ENCODE data around the gene CYB561D1. TPM values are rescaled to one million over a fixed set of nuclear protein-coding genes. Genes with fewer than 3 reads are reported as not detected.

Gene CYB561D1, protein sequence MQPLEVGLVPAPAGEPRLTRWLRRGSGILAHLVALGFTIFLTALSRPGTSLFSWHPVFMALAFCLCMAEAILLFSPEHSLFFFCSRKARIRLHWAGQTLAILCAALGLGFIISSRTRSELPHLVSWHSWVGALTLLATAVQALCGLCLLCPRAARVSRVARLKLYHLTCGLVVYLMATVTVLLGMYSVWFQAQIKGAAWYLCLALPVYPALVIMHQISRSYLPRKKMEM
- 16.8 and 17.3 TPM in 2 replicates for total RNA-seq (2013; cell fraction: nucleolus; rRNA removed)
- total RNA-seq (2014; rRNA removed), result 3.3 TPM in 2 replicates
- 2.5 and 3.2 TPM in 2 replicates for total RNA-seq (2014; rRNA removed; fragmentation: Illumina TruSeq; extraction: Trizol)
- 5.9 and 6.2 TPM in 2 replicates for total RNA-seq (2021)
- polyA plus RNA-seq (2011; ENCODE audit: low read depth), result 4.9 TPM
- polyA plus RNA-seq (2011; rRNA removed), result 7.5 and 9.0 TPM in 2 replicates
- 10.0 and 13.9 TPM in 2 replicates for polyA plus RNA-seq (2011; cell fraction: cytosol; rRNA removed)
- 12.1 and 15.3 TPM in 2 replicates for polyA plus RNA-seq (2011; cell fraction: nucleus; rRNA removed)
- polyA plus RNA-seq (2012), result 6.4 and 8.0 TPM in 2 replicates
- 3.4 and 3.7 TPM in 2 replicates for polyA plus RNA-seq (2014; fragmentation: Illumina TruSeq; extraction: Trizol)
- polyA plus RNA-seq (2014; fragmentation: Nextera tagmentation; extraction: Ambion mirVana), result 1 to 10 TPM in 1 of 2 experiments, under 1 TPM in 1; 0.68 to 1.0 TPM
- 5.0 and 5.5 TPM in 2 replicates for polyA plus RNA-seq (2014; rRNA removed)
- 1 to 10 TPM; 3.2 to 3.3 TPM for polyA plus RNA-seq (2016; fragmentation: Nextera tagmentation; extraction: Ambion mirVana)
- 8.9 and 15.8 TPM in 2 replicates for polyA minus RNA-seq (2011; rRNA and poly(A)+ RNA removed)
- 2.7 and 4.0 TPM in 2 replicates for polyA minus RNA-seq (2011; cell fraction: cytosol; rRNA and poly(A)+ RNA removed)
- polyA minus RNA-seq (2011; cell fraction: nucleus; rRNA and poly(A)+ RNA removed), result 6.9 and 12.7 TPM in 2 replicates
- percentile 81 among the genes with signal in this experiment for Bru-seq, nascent RNA
- BruChase-seq, experiment 1, labeled RNA remaining after a 6-hour chase, result percentile 73 among the genes with signal in this experiment
- percentile 80 among the genes with signal in this experiment for BruChase-seq, experiment 2, labeled RNA remaining after a 2-hour chase
- long read RNA-seq, experiment 1, result 0 reads
- long read RNA-seq, experiment 2, full-length matches to known transcripts, result 2 of 3 reads
- long read RNA-seq, experiment 2, partial matches to known transcripts, result 0 of 3 reads
- long read RNA-seq, experiment 2, other reads (novel, unspliced or antisense), result 1 of 3 reads

DNA sequence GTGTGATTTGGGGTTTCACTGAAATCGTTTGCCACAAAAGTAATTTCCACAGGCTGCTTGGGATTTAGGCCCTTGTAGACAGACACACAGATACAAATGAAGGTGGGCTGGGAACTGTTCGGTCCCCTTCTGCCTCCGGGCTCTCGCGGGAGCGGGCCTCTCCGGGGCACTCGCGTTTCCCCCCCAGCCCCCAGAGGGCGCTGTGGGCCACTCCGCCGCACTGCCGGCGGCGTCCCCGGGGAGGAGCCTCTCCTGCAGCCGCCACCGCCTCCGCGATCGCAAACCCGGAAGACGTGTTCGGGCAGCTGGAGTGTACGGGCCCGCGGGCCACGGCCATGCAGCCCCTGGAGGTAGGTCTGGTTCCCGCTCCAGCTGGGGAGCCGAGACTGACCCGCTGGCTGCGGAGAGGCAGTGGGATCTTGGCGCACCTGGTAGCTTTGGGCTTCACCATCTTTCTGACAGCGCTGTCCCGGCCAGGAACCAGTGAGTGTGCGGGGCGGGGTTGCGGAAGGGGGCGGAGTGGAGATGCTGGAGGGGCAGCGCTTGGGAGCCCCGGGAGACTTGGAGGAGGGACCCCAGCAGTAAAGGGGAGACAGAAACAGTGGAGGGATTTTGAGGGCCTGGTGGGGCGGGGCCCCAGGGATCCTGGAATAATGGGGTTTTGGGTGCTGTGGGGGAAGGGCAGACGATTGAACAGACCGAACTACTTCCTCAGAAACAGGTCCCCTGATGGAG, at the start of gene CYB561D1:
TSS of gene CYB561D1 (plus strand) at position 290 of the 735 bp plus-strand sequence. CDS start at position 336, 46 bp downstream.
- no TSS peak for BruUV-seq (replicated peaks)
- FAIRE-seq, result peak; percentile 81
- TF ChIP-seq HDAC6 (IDR thresholded peaks at IDR 0.05; ENCODE audit: unreplicated experiment), result no peak
- TF ChIP-seq CBFB (IDR thresholded peaks at IDR 0.05; ENCODE audit: low read depth), result no peak
- TF ChIP-seq MTA2 (IDR thresholded peaks at IDR 0.05; ENCODE audit: low read depth), result no peak
- TF ChIP-seq, protein P1, sequence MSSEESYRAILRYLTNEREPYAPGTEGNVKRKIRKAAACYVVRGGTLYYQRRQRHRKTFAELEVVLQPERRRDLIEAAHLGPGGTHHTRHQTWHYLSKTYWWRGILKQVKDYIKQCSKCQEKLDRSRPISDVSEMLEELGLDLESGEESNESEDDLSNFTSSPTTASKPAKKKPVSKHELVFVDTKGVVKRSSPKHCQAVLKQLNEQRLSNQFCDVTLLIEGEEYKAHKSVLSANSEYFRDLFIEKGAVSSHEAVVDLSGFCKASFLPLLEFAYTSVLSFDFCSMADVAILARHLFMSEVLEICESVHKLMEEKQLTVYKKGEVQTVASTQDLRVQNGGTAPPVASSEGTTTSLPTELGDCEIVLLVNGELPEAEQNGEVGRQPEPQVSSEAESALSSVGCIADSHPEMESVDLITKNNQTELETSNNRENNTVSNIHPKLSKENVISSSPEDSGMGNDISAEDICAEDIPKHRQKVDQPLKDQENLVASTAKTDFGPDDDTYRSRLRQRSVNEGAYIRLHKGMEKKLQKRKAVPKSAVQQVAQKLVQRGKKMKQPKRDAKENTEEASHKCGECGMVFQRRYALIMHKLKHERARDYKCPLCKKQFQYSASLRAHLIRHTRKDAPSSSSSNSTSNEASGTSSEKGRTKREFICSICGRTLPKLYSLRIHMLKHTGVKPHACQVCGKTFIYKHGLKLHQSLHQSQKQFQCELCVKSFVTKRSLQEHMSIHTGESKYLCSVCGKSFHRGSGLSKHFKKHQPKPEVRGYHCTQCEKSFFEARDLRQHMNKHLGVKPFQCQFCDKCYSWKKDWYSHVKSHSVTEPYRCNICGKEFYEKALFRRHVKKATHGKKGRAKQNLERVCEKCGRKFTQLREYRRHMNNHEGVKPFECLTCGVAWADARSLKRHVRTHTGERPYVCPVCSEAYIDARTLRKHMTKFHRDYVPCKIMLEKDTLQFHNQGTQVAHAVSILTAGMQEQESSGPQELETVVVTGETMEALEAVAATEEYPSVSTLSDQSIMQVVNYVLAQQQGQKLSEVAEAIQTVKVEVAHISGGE (CRISPR knock-in tag; IDR thresholded peaks at IDR 0.05), result no peak
- peak; percentile 65; the same call in 1 of the 2 replicates for TF ChIP-seq PAX5 (IDR thresholded peaks at IDR 0.05; ENCODE audit: borderline replicate concordance, low read depth, low read length)
- TF ChIP-seq ZBTB33 (IDR thresholded peaks at IDR 0.05), result no peak
- no peak for TF ChIP-seq SKIL (IDR thresholded peaks at IDR 0.05; ENCODE audit: low read depth, poor library complexity, severe bottlenecking)
- no peak for TF ChIP-seq CEBPB (IDR thresholded peaks at IDR 0.05; ENCODE audit: borderline replicate concordance in 1 of 2, low read depth in 2 of 2, low read length in 2 of 2)

More for the DNA sequence above, at the start of gene CYB561D1:
- peaks cover 4% of the 10 kb centered on the region for H3K4me1 ChIP-seq (ENCODE audit: control insufficient read depth, insufficient read depth, low read length)
- no peaks in the 10 kb centered on the region for H3K9me3 ChIP-seq (replicated peaks; ENCODE audit: control insufficient read depth, insufficient read depth, low read length)
- DNase-seq (ENCODE audit: low read depth, low spot score) (peak; percentile 55), ATAC-seq (peak; percentile 94)
- H3K9ac ChIP-seq (ENCODE audit: control insufficient read depth, insufficient read depth, low read length), result peak within 1 kb of the TSS; percentile 77
- peaks cover 8 to 9% of the 10 kb centered on the region in 2 experiments; a peak in 3 of 4 replicates for H3K36me3 ChIP-seq (ENCODE audit: control insufficient read depth in 2 of 2, insufficient read depth in 2 of 2, low read length in 1 of 2)
- POLR2A ChIA-PET, result interaction anchor here (0.9 to 2.5 kb wide), 6 partner anchors 9 to 66 kb away, joined by 3 to 17 read pairs (median 5); no protein-coding TSS in a partner anchor
- in situ Hi-C loops (cut with MboI), result loop anchor here (5.0 kb wide), 1 partner anchor 38 kb away; no protein-coding TSS in a partner anchor
- peak within 1 kb of the TSS; percentile 99 for H2AFZ ChIP-seq (ENCODE audit: control insufficient read depth, low read depth, low read length)
- intact Hi-C loops (cut with micrococcal nuclease; ENCODE audit: unreplicated experiment), result loop anchor here (1.0 to 5.0 kb wide), 2 partner anchors 38 to 128 kb away; no protein-coding TSS in a partner anchor
- peak within 1 kb of the TSS; percentile 79 for H3K27ac ChIP-seq (ENCODE audit: control insufficient read depth, insufficient read depth)
- H4K20me1 ChIP-seq (ENCODE audit: control insufficient read depth, insufficient read depth), result no peaks in the 10 kb centered on the region
- WGBS (ENCODE audit: insufficient coverage, insufficient replicate concordance, low lambda C conversion rate, missing lambda C conversion rate), result under 1% methylated on average over 35 of the region's 44 CpGs
- peak within 1 kb of the TSS; percentile 88 for H3K4me2 ChIP-seq (ENCODE audit: control insufficient read depth, insufficient read depth)
- SMC1A ChIA-PET (ENCODE audit: uncharacterized antibody, unreplicated experiment), result interaction anchor here (0.9 to 14.4 kb wide), 8 partner anchors 9 to 281 kb away, joined by 3 to 431 read pairs (median 3); partner anchors contain the start of genes PSRC1 and SARS1
- RAD21 ChIA-PET (ENCODE audit: unreplicated experiment), result interaction anchor here (0.8 to 13.4 kb wide), 5 partner anchors 17 to 94 kb away, joined by 3 to 422 read pairs (median 5); partner anchors contain the start of gene GNAI3
- H3K79me2 ChIP-seq (ENCODE audit: control insufficient read depth, insufficient read depth, low read length), result peaks cover 9% of the 10 kb centered on the region
- peak within 1 kb of the TSS; percentile 82 for H3K4me3 ChIP-seq
- no peaks in the 10 kb centered on the region for H3K27me3 ChIP-seq (replicated peaks in 1 of 2; ENCODE audit: control insufficient read depth in 2 of 2, insufficient read depth in 2 of 2, low read length in 1 of 2)
- CTCF ChIA-PET, result interaction anchor here (0.7 to 26.7 kb wide), 12 partner anchors 10 to 215 kb away, joined by 3 to 1280 read pairs (median 4); partner anchors contain the start of genes AMIGO1, ATXN7L2, GNAI3 and GPR61
